Lung (tissue), 12 donors: ENCODE results near the gene ZNF236. TPM values are rescaled to one million over a fixed set of nuclear protein-coding genes. Genes with fewer than 3 reads are reported as not detected.

ENCODE experiments used
- ATAC-seq: fragments of 200-7000 bp; cut with Tn5 transposase; one replicate; pipeline ENCODE4 v1.9.1; 2020; ENCODE audit warnings: moderate number of reproducible peaks; ENCODE audit not compliant: insufficient read depth, low FRiP score
- DNase-seq, 3 donors: peaks; one replicate each; pipeline ENCODE4 v3.0.0-alpha.2; 2013 to 2017
- H3K27ac ChIP-seq, 2 donors: one replicate each; pipeline ENCODE4 v1.5.1; 2013; ENCODE audit warnings: mild to moderate bottlenecking in 2 of 2, moderate library complexity in 2 of 2, control low read depth in 1 of 2, inconsistent platforms in 1 of 2, low read depth in 1 of 2, low read length in 1 of 2
- H3K27me3 ChIP-seq, 3 donors: one replicate each; pipeline ENCODE4 v1.5.1; 2013; ENCODE audit warnings: low read length in 2 of 3; ENCODE audit not compliant: control insufficient read depth in 3 of 3, insufficient read depth in 3 of 3
- H3K36me3 ChIP-seq, 4 donors: one replicate each; pipeline ENCODE4 v1.5.1; 2013; ENCODE audit warnings: low read length in 4 of 4, mild to moderate bottlenecking in 1 of 4, moderate library complexity in 1 of 4; ENCODE audit not compliant: control insufficient read depth in 4 of 4, insufficient read depth in 4 of 4
- H3K4me1 ChIP-seq, 5 donors: one replicate each; pipeline ENCODE4 v1.5.1; 2013; ENCODE audit warnings: low read length in 5 of 5, mild to moderate bottlenecking in 2 of 5, moderate library complexity in 1 of 5; ENCODE audit not compliant: control insufficient read depth in 5 of 5, insufficient read depth in 5 of 5
- H3K4me3 ChIP-seq: one replicate; pipeline ENCODE4 v1.5.1; 2013; ENCODE audit warnings: mild to moderate bottlenecking, control low read depth, moderate library complexity
- H3K9ac ChIP-seq, 2 donors: one replicate each; pipeline ENCODE4 v1.5.1; 2013; ENCODE audit warnings: low read length in 2 of 2, control low read depth in 1 of 2; ENCODE audit not compliant: insufficient read depth in 1 of 2
- H3K9me3 ChIP-seq, 4 donors: one replicate each; pipeline ENCODE4 v1.5.1; 2013; ENCODE audit warnings: low read length in 3 of 4, mild to moderate bottlenecking in 1 of 4, moderate library complexity in 1 of 4; ENCODE audit not compliant: control insufficient read depth in 4 of 4, insufficient read depth in 3 of 4
- CTCF ChIP-seq: IDR thresholded peaks from 2 replicates; pipeline ENCODE4 v1.5.1; 2012; ENCODE audit warnings: mild to moderate bottlenecking; ENCODE audit errors: control extremely low read depth, extremely low read depth
- WGBS, 2 donors: extraction: QIAGEN DNeasy Blood & Tissue Kit; methylation state at CpG; one replicate each; pipeline ENCODE4 v1.1.7; 2013; 5-methylcytosine and 5-hydroxymethylcytosine counted together
- polyA plus RNA-seq, 2 donors: library from polyadenylated mRNA; stranded (reverse); fragments of 200-250 nt; gene quantifications; one replicate each; pipeline ENCODE4 v1.2.1, GENCODE V29; 2013
- total RNA-seq, 2 donors: library from RNA; depleted of rRNA in 1 of 2; stranded (reverse); fragments of >200 nt in 1 of 2; gene quantifications; one replicate each; pipeline ENCODE4 v1.2.1, GENCODE V29; 2014 to 2021
- donor health status: control.
- donor health status: control.
- donor health status: Bipolar disorder and iron deficiency.
- donor health status: healthy.
- donor health status: DM: yes; HTN: yes; CAD: no.

The ZNF236 gene
- total and polyA plus RNA-seq, 4 donors = 2.4 to 23.1 (median 8.8) TPM

GRCh38 chr18:76913583-76913982, 91.2 kb downstream of the ZNF236 start:
- H3K27me3 ChIP-seq = no peaks in the 10 kb centered on the region
- H3K36me3 ChIP-seq = peaks cover 22 to 36% (median 35%) of the 10 kb centered on the region in 4 donors
- no peak overlapping the region for H3K4me3 ChIP-seq
- H3K9ac ChIP-seq = no peak overlapping the region
- DNase-seq (peak in 1 of 3 donors; percentile 33), ATAC-seq (no peak)
- H3K9me3 ChIP-seq = no peaks in the 10 kb centered on the region
- TF ChIP-seq CTCF = no peak
- H3K27ac ChIP-seq = no peak overlapping the region
- 69 to 85% methylated on average over 7 of the region's 7 CpGs for WGBS, 2 donors
- peaks cover 0 to 8% (median 3%) of the 10 kb centered on the region in 5 donors for H3K4me1 ChIP-seq

GRCh38 chr18:76914314-76914713, 92.0 kb downstream of the ZNF236 start:
- TF ChIP-seq CTCF = no peak
- Histone ChIP-seq H3K27me3 (no peaks in the 10 kb centered on the region), H3K36me3 (peaks cover 22 to 37% (median 33%) of the 10 kb centered on the region in 4 donors), H3K4me3 (no peak overlapping the region), H3K9me3 (no peaks in the 10 kb centered on the region), H3K9ac (no peak overlapping the region), H3K27ac (no peak overlapping the region), H3K4me1 (peaks cover 0 to 8% (median 3%) of the 10 kb centered on the region in 5 donors)
- WGBS, 2 donors = 92 to 94% methylated on average over 8 of the region's 8 CpGs
- DNase-seq (no peak), ATAC-seq (no peak)

- DNase-seq (no peak), ATAC-seq (no peak)
- no peak overlapping the region for H3K27ac ChIP-seq
- no peak for TF ChIP-seq CTCF
- H3K4me1 ChIP-seq = peaks cover 0 to 8% (median 3%) of the 10 kb centered on the region in 5 donors
- H3K27me3 ChIP-seq = no peaks in the 10 kb centered on the region
- 64 to 81% methylated on average over 3 of the region's 3 CpGs for WGBS, 2 donors
- peaks cover 22 to 40% (median 33%) of the 10 kb centered on the region in 4 donors for H3K36me3 ChIP-seq
- H3K9me3 ChIP-seq = no peaks in the 10 kb centered on the region
- no peak overlapping the region for H3K9ac ChIP-seq
- no peak overlapping the region for H3K4me3 ChIP-seq
Measured at GRCh38 chr18:76914796-76915195, 92.4 kb downstream of the ZNF236 start.

DNA sequence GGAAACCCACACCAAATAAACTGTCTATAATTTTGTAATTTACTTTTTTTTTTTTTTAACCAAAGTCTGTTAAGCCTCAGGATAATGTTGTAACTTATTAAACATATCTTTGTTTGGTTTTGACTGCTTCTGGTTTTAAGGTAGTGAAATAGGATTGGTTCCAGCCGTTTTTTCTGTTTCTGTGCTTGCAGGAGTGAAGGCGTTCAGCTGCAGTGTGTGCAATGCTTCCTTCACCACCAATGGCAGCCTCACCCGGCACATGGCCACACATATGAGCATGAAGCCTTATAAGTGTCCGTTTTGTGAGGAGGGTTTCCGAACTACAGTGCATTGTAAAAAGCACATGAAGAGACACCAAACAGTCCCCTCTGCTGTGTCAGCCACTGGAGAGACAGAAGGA, 93.1 kb downstream of the ZNF236 start:
- Histone ChIP-seq H3K4me3 (no peak overlapping the region), H3K4me1 (peaks cover 0 to 8% (median 3%) of the 10 kb centered on the region in 5 donors), H3K9ac (no peak overlapping the region), H3K27me3 (no peaks in the 10 kb centered on the region), H3K36me3 (peaks cover 24 to 40% (median 33%) of the 10 kb centered on the region in 4 donors), H3K27ac (no peak overlapping the region), H3K9me3 (peaks cover 0 to under 1% (median 0%) of the 10 kb centered on the region in 4 donors)
- 79 to 81% methylated on average over 5 of the region's 5 CpGs for WGBS, 2 donors
- TF ChIP-seq CTCF = no peak
- peak; percentile 62 to 88 (median 84) for DNase-seq
- no peak for ATAC-seq
